ENCODE measurements around the gene ERBB4.

ERBB4 gene

DNA sequence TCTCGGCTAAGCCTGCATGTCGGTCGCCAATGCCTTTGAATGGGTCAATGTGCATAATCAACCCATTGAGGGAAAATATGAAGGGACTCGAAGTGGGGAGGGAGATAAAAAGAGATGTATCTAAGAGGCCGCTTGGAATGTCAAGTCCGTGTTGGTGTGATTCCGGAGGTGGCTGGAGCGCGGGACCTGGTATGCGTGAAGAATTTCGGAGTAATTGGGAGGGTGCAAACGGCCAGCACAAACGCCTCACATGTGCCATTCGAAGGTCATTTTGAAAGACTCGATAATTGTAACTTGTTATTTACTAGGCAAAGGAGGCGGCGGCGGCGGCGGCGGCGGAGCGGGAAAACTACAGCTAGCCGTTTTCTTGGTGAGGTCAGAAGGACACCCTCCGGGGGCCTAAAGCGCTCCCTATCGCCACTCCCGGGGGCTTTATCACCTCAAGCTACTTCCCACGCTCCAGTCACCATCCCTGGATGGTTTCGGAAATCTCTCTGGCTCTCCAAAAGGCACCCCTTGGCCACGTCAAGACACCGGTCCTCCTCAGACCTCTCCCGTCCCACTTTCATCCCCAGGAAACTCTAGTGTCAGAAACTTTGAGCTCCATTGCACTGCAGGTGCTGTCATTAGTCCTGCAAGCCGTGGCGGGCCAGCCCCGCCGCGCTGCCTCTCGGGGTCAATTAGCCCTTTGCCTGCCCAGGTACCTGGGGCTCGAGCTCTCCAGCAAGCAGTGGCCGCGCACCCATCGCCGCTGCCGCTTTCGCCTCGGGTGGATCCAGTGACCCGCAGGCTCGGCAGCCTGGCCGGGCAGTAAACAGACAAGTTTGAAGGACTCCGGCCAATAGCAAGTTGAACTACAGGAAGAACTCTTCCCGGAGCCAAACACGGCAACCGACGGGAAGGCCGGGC is 1.5 kb downstream of the ERBB4 start:
- TF ChIP-seq ZNF8 (CRISPR knock-in tag; IDR thresholded peaks at IDR 0.05) (no peak), ESRRG (CRISPR knock-in tag; IDR thresholded peaks at IDR 0.05) (no peak), ARNTL (CRISPR knock-in tag; IDR thresholded peaks at IDR 0.05; ENCODE audit: borderline replicate concordance, low read depth) (no peak), SNAI2 (CRISPR knock-in tag; IDR thresholded peaks at IDR 0.05) (no peak), PPARA (CRISPR knock-in tag; IDR thresholded peaks at IDR 0.05; ENCODE audit: borderline replicate concordance) (no peak), ZC3H10 (CRISPR knock-in tag; IDR thresholded peaks at IDR 0.05) (no peak), ZNF565 (CRISPR knock-in tag; conservative IDR thresholded peaks at IDR 0.05; ENCODE audit: low read depth) (no peak)
- TF ChIP-seq, protein P1, sequence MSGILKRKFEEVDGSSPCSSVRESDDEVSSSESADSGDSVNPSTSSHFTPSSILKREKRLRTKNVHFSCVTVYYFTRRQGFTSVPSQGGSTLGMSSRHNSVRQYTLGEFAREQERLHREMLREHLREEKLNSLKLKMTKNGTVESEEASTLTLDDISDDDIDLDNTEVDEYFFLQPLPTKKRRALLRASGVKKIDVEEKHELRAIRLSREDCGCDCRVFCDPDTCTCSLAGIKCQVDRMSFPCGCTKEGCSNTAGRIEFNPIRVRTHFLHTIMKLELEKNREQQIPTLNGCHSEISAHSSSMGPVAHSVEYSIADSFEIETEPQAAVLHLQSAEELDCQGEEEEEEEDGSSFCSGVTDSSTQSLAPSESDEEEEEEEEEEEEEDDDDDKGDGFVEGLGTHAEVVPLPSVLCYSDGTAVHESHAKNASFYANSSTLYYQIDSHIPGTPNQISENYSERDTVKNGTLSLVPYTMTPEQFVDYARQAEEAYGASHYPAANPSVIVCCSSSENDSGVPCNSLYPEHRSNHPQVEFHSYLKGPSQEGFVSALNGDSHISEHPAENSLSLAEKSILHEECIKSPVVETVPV (CRISPR knock-in tag; IDR thresholded peaks at IDR 0.05): no peak
- peak; percentile 55 for ATAC-seq

DNA sequence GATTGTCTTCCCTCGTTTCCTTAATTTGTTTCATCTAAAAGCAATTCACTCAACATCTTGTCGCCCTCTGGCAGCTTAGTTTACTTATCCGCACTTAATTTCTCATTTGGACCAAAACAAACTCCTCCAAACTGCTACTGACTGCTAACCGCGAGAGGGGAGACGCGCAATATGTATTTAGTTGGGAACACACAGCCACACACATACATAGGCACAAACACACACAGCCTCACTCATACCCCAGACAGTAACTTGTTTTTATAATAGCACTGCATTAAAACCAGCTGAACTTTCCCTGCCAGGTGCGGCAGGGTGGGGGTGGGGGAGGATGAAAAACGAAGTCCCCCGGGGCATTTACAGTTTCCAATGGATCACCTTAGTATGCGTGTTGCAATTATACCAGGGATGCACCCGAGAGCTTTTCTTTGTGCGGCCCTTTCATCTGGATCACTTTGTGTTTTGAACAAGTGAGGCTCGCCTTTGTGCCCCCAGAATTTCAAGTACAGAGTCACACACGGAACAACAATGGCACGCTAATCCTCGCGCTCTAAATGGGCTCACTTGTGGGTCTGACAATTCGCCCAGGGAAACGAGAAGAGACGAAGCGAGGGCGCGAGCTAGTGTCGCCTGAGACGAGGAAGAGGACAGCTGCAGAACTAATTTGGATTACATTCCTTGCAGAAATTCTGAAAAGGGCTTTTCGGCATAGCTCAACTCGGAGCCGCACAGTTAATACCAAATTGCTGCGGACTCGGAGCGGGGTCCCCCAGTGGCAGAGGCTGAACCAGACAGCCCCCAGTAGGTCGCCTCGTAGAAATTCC is 2.4 kb downstream of the ERBB4 start:
- no peak for TF ChIP-seq PPARA (CRISPR knock-in tag; IDR thresholded peaks at IDR 0.05; ENCODE audit: borderline replicate concordance)
- no peak for ATAC-seq

DNA sequence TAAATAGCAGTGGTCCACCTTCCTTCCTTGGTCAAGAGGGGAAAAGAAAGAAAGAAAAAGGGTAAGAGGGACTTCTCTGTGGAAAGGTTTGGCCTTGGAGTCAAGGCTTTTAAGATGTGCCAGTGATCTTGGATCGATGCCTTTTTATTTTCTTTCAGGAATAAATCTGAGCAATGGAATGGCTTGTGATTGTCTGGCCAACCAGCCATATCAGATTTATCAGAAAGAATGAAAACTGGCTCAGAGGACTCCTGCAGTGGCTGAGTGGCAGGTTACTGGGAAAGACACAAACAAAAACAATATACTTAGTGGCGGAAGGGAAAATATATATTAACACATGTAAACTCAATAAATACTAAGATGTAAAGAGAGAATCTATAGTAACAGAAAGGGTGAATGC is 4.3 kb downstream of the ERBB4 start:
- ATAC-seq: no peak
- TF ChIP-seq POU6F1 (CRISPR knock-in tag; IDR thresholded peaks at IDR 0.05; ENCODE audit: borderline replicate concordance, low read depth) (no peak), ISL1 (CRISPR knock-in tag; IDR thresholded peaks at IDR 0.05) (no peak), SNAI2 (CRISPR knock-in tag; IDR thresholded peaks at IDR 0.05) (no peak), ZC3H10 (CRISPR knock-in tag; IDR thresholded peaks at IDR 0.05) (no peak), ARNTL (CRISPR knock-in tag; IDR thresholded peaks at IDR 0.05; ENCODE audit: borderline replicate concordance, low read depth) (no peak), BACH2 (CRISPR knock-in tag; IDR thresholded peaks at IDR 0.05; ENCODE audit: borderline replicate concordance) (no peak), ZNF565 (CRISPR knock-in tag; conservative IDR thresholded peaks at IDR 0.05; ENCODE audit: low read depth) (no peak), ZFP30 (CRISPR knock-in tag; IDR thresholded peaks at IDR 0.05) (no peak), CSDC2 (CRISPR knock-in tag; IDR thresholded peaks at IDR 0.05) (no peak), TCF4 (CRISPR knock-in tag; IDR thresholded peaks at IDR 0.05; ENCODE audit: borderline replicate concordance) (no peak), ZFP3 (CRISPR knock-in tag; IDR thresholded peaks at IDR 0.05) (no peak), RARB (CRISPR knock-in tag; IDR thresholded peaks at IDR 0.05) (no peak)
- TF ChIP-seq, protein P1 (CRISPR knock-in tag; IDR thresholded peaks at IDR 0.05): no peak
- TF ChIP-seq, protein P2, sequence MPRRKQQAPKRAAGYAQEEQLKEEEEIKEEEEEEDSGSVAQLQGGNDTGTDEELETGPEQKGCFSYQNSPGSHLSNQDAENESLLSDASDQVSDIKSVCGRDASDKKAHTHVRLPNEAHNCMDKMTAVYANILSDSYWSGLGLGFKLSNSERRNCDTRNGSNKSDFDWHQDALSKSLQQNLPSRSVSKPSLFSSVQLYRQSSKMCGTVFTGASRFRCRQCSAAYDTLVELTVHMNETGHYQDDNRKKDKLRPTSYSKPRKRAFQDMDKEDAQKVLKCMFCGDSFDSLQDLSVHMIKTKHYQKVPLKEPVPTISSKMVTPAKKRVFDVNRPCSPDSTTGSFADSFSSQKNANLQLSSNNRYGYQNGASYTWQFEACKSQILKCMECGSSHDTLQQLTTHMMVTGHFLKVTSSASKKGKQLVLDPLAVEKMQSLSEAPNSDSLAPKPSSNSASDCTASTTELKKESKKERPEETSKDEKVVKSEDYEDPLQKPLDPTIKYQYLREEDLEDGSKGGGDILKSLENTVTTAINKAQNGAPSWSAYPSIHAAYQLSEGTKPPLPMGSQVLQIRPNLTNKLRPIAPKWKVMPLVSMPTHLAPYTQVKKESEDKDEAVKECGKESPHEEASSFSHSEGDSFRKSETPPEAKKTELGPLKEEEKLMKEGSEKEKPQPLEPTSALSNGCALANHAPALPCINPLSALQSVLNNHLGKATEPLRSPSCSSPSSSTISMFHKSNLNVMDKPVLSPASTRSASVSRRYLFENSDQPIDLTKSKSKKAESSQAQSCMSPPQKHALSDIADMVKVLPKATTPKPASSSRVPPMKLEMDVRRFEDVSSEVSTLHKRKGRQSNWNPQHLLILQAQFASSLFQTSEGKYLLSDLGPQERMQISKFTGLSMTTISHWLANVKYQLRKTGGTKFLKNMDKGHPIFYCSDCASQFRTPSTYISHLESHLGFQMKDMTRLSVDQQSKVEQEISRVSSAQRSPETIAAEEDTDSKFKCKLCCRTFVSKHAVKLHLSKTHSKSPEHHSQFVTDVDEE (CRISPR knock-in tag; IDR thresholded peaks at IDR 0.05): no peak

DNA sequence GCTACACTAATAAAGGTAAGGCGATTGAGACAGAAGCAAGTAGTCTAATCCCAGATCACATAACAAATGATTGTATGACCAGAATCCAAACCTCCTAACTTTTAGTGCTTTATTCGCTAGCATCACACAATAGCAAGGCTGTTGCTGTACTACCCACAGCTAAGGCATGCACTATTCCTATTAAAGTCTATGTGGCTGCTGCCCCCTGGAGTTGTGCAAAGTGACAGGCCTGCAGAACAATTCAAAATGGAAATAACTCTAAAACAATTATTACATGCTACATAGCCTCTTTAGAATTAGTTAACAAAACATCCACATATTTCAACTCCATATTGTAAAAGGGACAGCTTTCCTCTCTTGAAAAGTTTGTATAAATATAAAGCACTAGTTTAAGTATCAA is 6.0 kb downstream of the ERBB4 start:
- ATAC-seq: no peak
- TF ChIP-seq TCF4 (CRISPR knock-in tag; IDR thresholded peaks at IDR 0.05; ENCODE audit: borderline replicate concordance) (no peak), CSDC2 (CRISPR knock-in tag; IDR thresholded peaks at IDR 0.05) (no peak), BACH2 (CRISPR knock-in tag; IDR thresholded peaks at IDR 0.05; ENCODE audit: borderline replicate concordance) (no peak), ISL1 (CRISPR knock-in tag; IDR thresholded peaks at IDR 0.05) (no peak), ZNF565 (CRISPR knock-in tag; conservative IDR thresholded peaks at IDR 0.05; ENCODE audit: low read depth) (no peak), CREB5 (CRISPR knock-in tag; IDR thresholded peaks at IDR 0.05; ENCODE audit: low read depth) (no peak), ZFP3 (CRISPR knock-in tag; IDR thresholded peaks at IDR 0.05) (no peak), ARNTL (CRISPR knock-in tag; IDR thresholded peaks at IDR 0.05; ENCODE audit: borderline replicate concordance, low read depth) (no peak), PPARA (CRISPR knock-in tag; IDR thresholded peaks at IDR 0.05; ENCODE audit: borderline replicate concordance) (no peak), ZC3H10 (CRISPR knock-in tag; IDR thresholded peaks at IDR 0.05) (no peak), GLIS3 (CRISPR knock-in tag; IDR thresholded peaks at IDR 0.05) (no peak), RARB (CRISPR knock-in tag; IDR thresholded peaks at IDR 0.05) (no peak), ZNF8 (CRISPR knock-in tag; IDR thresholded peaks at IDR 0.05) (no peak)
- TF ChIP-seq, protein P2 (CRISPR knock-in tag; IDR thresholded peaks at IDR 0.05): no peak

Data from SK-N-SH treated with all-trans-retinoic acid at 6 μM for 48 hours (cell line).